Epithelial cell of esophagus (primary cell): ENCODE data around the gene FAM222A.

Source experiments
- DNase-seq: peaks from one replicate; pipeline ENCODE4 v3.0.0; 2010; ENCODE audit warnings: low read depth
- H3K4me3 ChIP-seq: 2 replicates; pipeline ENCODE4 v1.5.1; 2011; ENCODE audit warnings: mild to moderate bottlenecking, low read length, control low read depth
- TF ChIP-seq, protein P1 (sequence below): IDR thresholded peaks from 2 replicates; pipeline ENCODE4 v1.5.1; 2011; ENCODE audit warnings: low read depth, mild to moderate bottlenecking, low read length, control low read depth, inconsistent platforms; ENCODE audit not compliant: insufficient read depth; ENCODE audit errors: missing control alignments

Gene FAM222A

GRCh38 chr12:109713187-109714070 lies at the start of gene FAM222A:
Gene FAM222A (plus strand): TSS chr12:109713825. CDS start chr12:109744147, 30,322 bp downstream.
- H3K4me3 ChIP-seq: peak within 1 kb of the TSS; percentile 33
- peak; percentile 95 for DNase-seq
- TF ChIP-seq, protein P1, sequence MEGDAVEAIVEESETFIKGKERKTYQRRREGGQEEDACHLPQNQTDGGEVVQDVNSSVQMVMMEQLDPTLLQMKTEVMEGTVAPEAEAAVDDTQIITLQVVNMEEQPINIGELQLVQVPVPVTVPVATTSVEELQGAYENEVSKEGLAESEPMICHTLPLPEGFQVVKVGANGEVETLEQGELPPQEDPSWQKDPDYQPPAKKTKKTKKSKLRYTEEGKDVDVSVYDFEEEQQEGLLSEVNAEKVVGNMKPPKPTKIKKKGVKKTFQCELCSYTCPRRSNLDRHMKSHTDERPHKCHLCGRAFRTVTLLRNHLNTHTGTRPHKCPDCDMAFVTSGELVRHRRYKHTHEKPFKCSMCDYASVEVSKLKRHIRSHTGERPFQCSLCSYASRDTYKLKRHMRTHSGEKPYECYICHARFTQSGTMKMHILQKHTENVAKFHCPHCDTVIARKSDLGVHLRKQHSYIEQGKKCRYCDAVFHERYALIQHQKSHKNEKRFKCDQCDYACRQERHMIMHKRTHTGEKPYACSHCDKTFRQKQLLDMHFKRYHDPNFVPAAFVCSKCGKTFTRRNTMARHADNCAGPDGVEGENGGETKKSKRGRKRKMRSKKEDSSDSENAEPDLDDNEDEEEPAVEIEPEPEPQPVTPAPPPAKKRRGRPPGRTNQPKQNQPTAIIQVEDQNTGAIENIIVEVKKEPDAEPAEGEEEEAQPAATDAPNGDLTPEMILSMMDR: no peak

DNA sequence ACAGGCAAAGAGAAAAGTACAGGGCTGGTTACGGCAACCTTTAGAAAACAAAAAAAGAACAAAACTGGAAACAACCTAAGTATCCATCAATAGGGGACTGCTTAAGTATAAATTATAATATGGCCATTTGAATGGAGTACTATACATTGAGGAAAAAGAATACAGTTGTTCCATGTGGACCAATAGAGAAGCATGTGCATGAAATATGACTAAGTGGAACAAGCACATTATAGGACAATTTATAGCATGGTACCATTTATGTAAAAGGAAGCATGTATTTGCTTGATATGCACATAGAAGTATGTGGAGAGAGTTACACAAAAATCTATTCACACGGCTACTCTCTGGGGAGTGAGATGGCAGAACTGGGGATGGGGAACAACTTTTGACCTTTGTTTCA lies 49.2 kb upstream of the FAM222A start:
- H3K4me3 ChIP-seq: no peak overlapping the region
- no peak for DNase-seq
- TF ChIP-seq, protein P1: no peak

- DNase-seq: no peak
- no peak overlapping the region for H3K4me3 ChIP-seq
- TF ChIP-seq, protein P1: no peak
Observed at GRCh38 chr12:109666068-109666467, 47.6 kb upstream of the FAM222A start.

GRCh38 chr12:109670731-109671130 lies 42.9 kb upstream of the FAM222A start:
- TF ChIP-seq, protein P1: no peak

DNA sequence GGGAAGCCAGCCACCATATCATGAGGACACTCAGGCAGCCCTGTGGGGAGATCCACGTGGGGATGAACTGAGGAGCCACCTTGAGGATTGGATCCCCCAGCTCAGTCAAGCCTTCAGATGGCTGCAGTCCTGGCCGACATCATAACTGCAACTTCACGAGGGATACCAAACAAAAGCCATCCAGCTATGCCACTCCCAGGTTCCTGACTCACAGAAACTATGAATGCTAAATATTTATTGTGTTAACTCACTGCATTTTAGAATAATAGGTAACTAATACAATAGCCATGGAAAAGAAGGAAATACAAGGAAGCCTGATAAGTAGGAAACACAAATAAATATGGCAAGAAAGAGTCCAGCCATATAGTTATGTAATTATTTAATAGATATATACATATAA lies 42.1 kb upstream of the FAM222A start:
- TF ChIP-seq, protein P1: no peak
- no peak overlapping the region for H3K4me3 ChIP-seq
- peak; percentile 70 for DNase-seq

More at GRCh38 chr12:109670731-109671130, 42.9 kb upstream of the FAM222A start:
- no peak overlapping the region for H3K4me3 ChIP-seq
- DNase-seq: peak; percentile 8

GRCh38 chr12:109673379-109673778 lies 40.2 kb upstream of the FAM222A start:
- no peak for DNase-seq
- TF ChIP-seq, protein P1: no peak
- H3K4me3 ChIP-seq: no peak overlapping the region
